ENCODE measurements around the gene NPDC1.
A peak's percentile ranks its signal among the peaks of the same experiment; 100 is the strongest.

NPDC1 gene

GRCh38 chr9:137023157-137023556 lies 22.8 kb downstream of the NPDC1 start:
- DNase-seq = no peak

- no peak for DNase-seq
Observed at GRCh38 chr9:137022662-137023008, 23.3 kb downstream of the NPDC1 start.

DNA sequence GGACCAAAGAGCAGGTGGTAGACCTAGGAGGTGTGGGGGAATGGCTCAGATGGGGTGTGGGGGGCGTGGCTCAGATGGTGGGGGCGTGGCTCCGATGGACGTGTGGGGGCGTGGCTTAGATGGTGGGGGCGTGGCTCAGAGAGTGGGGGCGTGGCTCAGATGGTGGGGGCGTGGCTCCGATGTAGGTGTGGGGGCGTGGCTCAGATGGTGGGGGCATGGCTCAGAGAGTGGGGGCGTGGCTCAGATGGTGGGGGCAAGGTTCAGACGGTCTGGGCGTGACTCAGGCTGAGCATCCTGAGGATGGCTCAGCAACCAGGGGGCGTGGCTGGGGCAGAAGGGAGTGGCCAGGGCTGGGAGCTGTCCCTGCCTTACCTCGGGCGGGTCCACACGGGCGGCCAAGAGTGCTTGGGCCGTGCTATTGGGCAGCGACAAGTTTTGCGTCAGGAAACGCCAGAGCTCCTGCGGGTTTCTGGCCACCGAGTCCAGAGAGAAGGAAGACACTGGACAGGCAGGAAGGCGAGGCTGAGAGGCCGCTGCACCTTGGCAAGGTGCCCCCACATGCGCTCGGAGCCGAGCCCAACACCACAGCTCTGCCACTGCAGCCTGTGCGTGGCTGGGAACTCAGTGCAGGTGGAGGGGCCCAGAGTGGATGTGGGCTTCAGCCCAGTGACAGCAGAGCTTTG lies 23.9 kb downstream of the NPDC1 start:
- DNase-seq = peak; percentile 50 to 84 (median 66)

GRCh38 chr9:137021568-137021978 lies 24.4 kb downstream of the NPDC1 start:
- DNase-seq = no peak

- DNase-seq = no peak
Observed at GRCh38 chr9:137020771-137021567, 25.0 kb downstream of the NPDC1 start.

- no peak for DNase-seq
Observed at GRCh38 chr9:137019891-137020683, 25.9 kb downstream of the NPDC1 start.

GRCh38 chr9:137018761-137019559 lies 27.0 kb downstream of the NPDC1 start:
- no peak for DNase-seq

- no peak for DNase-seq
Observed at GRCh38 chr9:137017791-137018497, 28.0 kb downstream of the NPDC1 start.

DNA sequence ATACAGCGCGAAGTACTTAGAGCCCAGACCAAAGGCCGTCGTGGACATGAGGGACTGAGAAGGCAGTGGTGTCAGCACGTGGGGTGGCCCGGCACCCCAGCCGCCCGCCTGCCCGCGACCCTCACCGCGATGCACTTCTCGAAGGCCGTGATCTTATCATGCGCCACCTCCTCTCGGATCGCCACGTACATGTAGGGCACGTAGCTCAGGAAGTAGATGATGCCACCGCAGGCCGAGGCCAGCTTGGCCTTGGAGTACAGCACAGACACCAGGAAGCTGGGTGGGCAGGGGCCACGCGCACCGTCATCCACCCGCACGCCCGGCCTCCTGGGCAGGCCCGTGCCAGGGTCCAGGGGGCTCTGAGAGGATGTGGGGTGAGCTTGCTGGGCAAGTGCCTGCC lies 28.9 kb downstream of the NPDC1 start:
- no peak for DNase-seq

- DNase-seq = no peak
Observed at GRCh38 chr9:137016436-137016835, 29.5 kb downstream of the NPDC1 start.

- no peak for DNase-seq
Observed at GRCh38 chr9:137015976-137016375, 30.0 kb downstream of the NPDC1 start.

- DNase-seq = no peak
Observed at GRCh38 chr9:137015540-137015930, 30.4 kb downstream of the NPDC1 start.

DNA sequence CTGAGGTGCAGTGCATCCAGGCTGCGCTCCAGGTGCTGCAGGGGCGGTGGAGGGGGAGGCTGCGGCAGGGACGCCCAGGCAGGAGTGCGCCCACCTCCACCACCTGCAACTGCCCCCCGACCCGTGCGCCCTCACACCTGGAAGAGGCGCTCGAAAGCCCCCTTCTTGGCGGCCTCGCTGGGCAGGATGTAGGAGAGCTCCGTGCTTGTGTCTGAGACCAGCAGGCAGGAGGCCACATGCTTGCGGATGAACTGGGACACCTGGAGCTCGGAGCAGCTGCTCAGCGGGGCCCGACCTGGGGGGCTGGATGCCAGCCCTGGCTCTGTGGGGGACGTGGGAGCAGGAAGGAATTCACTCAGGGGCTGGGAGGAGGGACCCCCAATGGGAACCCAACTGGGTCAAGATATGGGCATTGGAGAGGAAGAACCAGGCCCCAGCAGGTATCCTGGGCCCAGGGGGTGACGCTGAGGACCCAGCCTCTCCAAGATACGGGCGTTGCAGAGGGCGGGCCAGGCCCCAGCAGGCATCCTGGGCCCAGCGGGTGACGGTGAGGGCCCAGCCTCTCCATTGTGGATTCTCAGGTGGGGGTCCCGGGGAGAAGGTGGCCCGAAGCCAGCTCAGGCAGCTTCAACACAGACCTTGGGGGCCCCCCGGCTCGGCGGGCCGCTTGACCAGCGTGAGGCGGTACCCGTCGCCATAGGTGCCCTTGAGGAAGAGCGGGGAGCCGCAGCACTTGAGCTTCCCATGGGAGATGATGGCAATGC lies 31.0 kb downstream of the NPDC1 start:
- no peak for DNase-seq

DNA sequence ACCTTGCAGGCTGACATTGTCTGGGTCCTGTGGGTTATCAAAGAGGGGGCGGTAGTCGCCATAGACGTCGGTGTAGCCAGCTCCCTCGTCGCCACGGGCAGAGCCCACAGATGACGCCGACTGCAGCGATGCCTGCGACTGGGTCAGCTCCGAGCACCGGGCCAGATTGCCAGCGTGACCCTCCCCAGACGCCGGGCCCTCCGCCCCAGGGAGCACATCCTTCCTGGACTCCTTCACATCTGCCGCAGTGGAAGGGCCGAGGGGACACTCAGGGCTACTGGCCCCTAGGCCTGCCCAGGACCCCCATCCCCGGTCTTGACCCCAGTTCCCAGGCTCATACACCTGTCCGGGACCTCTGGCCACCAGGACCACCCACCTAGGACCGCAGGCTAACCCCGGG lies 31.8 kb downstream of the NPDC1 start:
- no peak for DNase-seq

- DNase-seq = no peak
Observed at GRCh38 chr9:137013571-137013940, 32.4 kb downstream of the NPDC1 start.

DNA sequence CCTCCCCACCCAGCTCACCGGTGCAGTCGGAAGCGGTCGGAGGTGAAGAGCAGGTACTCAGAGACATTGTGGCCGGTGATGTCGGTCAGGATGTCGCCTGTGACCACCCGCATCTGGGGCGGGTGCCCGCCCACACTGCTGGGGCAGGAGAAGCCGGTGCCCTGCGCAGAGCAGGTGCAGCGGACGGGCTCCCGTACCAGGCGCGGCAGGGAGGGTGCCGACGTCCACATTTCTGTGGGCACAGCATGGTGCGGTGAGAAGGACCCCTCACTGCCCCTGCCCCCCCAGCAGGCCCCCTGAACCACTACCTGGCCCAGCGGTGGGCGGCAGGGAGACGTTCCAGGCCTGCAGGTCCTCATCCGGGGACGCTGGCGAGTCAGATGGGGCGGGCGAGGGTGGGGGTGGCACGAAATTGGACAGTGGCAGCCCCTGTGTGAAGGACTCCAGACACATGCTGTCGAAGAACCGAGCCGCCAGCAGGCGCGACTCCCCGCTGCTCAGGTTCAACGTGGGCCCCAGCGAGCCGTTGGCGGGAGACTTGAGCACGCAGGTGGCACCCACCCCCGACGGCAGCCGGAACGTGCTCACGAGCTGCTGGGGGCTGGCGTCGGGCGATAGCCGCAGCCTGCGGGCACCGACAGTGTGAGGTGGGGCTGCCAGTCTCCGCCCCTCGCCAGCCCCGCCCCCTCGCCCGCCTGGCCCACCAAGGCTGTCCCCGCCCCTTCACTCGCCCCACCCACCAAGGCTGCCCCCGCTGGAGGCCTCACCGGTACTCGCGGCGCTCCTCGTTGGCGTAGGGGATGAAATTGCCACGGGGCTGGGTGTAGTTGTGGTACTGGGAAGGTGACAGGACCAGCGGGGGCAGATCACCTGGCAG lies 33.0 kb downstream of the NPDC1 start:
- no peak for DNase-seq

DNA sequence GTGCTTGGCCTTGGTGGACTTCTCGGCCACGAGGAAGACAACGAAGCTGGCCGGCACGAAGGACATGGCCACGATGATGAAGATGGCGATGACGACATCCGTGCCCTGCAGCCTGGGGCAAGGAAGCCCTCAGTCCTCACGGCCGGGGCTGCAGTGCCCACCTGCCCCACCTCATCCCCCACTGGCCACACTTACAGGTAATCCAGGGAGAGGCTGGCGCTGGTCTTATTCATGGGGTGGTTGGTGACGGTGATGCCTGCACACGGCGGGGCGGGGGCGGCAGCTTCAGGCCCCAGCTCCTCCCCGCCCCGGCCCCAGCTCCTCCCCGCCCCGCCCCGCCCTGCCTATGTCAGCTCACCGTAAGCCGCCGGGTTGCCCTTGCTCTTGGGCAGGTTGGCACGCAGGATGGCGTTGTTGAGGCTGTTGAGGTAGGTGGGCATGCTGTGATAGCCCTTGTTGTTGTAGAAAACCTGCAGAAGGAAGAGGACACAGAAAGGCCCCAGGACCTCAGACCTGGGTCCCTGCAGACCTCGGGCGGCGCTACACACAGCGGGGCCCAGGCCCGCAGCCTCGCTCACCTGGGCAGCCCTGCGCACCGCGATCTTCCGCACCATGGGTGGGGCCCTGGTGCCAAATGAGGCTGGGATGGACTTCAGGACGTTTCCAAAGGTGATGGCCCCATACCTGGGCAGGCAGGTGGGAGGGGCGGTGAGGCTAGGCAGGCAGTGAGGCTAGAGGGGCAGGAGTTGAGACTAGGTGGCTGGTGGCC lies 33.9 kb downstream of the NPDC1 start:
- no peak for DNase-seq

DNA sequence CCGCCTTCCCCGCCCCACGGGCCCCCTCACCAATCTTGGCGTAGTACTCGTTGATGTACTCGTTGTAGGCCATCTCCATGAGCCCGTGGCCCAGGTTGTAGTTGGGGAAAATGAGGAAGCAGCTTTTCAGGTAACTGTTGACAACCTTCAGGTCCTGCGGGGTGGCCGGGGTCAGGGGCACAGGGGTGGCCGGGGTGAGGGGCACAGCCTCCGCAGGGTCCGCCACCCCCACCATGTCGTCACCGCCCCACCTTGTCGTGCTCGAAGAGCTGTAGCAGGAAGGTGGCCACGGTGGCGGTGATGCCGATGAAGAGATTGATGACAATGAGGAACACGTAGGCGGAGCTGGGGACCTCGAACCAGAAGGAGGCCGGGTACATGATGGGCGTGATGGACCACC lies 34.8 kb downstream of the NPDC1 start:
- DNase-seq = no peak

- DNase-seq = no peak
Observed at GRCh38 chr9:137009938-137010732, 35.8 kb downstream of the NPDC1 start.

Data from T-helper 2 cell (primary cell).